Measurements from ENCODE around the gene AP1M2. TPM values are rescaled to one million over a fixed set of nuclear protein-coding genes. Genes with fewer than 3 reads are reported as not detected.
A peak's percentile ranks its signal among the peaks of the same experiment; 100 is the strongest.

Gene AP1M2
- total and polyA plus RNA-seq, 10 donors: 0.09 to 2.1 (median 0.80) TPM; not detected in 1

- peak; percentile 84 for DNase-seq
- Histone ChIP-seq H3K36me3 (no peaks in the 10 kb centered on the region), H3K4me1 (peaks cover 14 to 78% (median 43%) of the 10 kb centered on the region in 6 donors), H3K27me3 (replicated peaks in 1 of 7) (peaks cover 0 to 2% (median 0%) of the 10 kb centered on the region in 7 donors), H3K27ac (peak overlapping the region in 7 of 8 donors; percentile 51 to 89 (median 84)), H3K4me3 (peak overlapping the region in 1 of 8 donors; percentile 53), H3K9me3 (no peaks in the 10 kb centered on the region)
- TF ChIP-seq POLR2AphosphoS5 (IDR thresholded peaks at IDR 0.05) (peak; percentile 42 to 66 (median 48)), CTCF (IDR thresholded peaks at IDR 0.05 in 8 of 11, conservative IDR thresholded peaks at IDR 0.05 in 3 of 11) (no peak)
- WGBS, 5 donors: 56 to 70% (median 62%) methylated on average over 8 to 9 of the region's 9 CpGs
- intact Hi-C loops (cut with DNase I; ENCODE audit: low total_unique reads): no loop called here
These were observed 6.9 kb upstream of the AP1M2 start for GRCh38 chr19:10593820-10594637.

GRCh38 chr19:10593148-10593547 lies 6.0 kb upstream of the AP1M2 start:
- H3K4me1 ChIP-seq: peaks cover 14 to 72% (median 43%) of the 10 kb centered on the region in 6 donors
- WGBS, 5 donors: 82 to 92% (median 87%) methylated on average over 6 to 7 of the region's 7 CpGs

GRCh38 chr19:10587839-10588150 lies 683 bp upstream of the AP1M2 start:
- Histone ChIP-seq H3K4me3 (no peak overlapping the region), H3K36me3 (no peaks in the 10 kb centered on the region), H3K27me3 (replicated peaks in 1 of 7) (peaks cover 0 to 16% (median 0%) of the 10 kb centered on the region in 7 donors), H3K4me1 (peaks cover 0 to 40% (median 6%) of the 10 kb centered on the region in 6 donors), H3K9me3 (no peaks in the 10 kb centered on the region), H3K27ac (no peak overlapping the region)
- 88 to 97% (median 90%) methylated on average over 2 of the region's 2 CpGs for WGBS, 5 donors
- TF ChIP-seq POLR2A (IDR thresholded peaks at IDR 0.05): no peak
- TF ChIP-seq POLR2AphosphoS5 (IDR thresholded peaks at IDR 0.05): no peak
- TF ChIP-seq CTCF (IDR thresholded peaks at IDR 0.05 in 8 of 11, conservative IDR thresholded peaks at IDR 0.05 in 3 of 11): no peak
- intact Hi-C loops (cut with DNase I; ENCODE audit: low total_unique reads): no loop called here
- no peak for DNase-seq

More at GRCh38 chr19:10593148-10593547, 6.0 kb upstream of the AP1M2 start:
- H3K9me3 ChIP-seq: no peaks in the 10 kb centered on the region
- TF ChIP-seq CTCF (IDR thresholded peaks at IDR 0.05 in 8 of 11, conservative IDR thresholded peaks at IDR 0.05 in 3 of 11) (no peak), POLR2A (IDR thresholded peaks at IDR 0.05) (no peak), POLR2AphosphoS5 (IDR thresholded peaks at IDR 0.05) (no peak)
- H3K27ac ChIP-seq: peak overlapping the region in 7 of 8 donors; percentile 51 to 89 (median 84)
- intact Hi-C loops (cut with DNase I; ENCODE audit: low total_unique reads): no loop called here
- no peaks in the 10 kb centered on the region for H3K36me3 ChIP-seq
- peaks cover 0 to 8% (median 0%) of the 10 kb centered on the region in 7 donors for H3K27me3 ChIP-seq (replicated peaks in 1 of 7)
- no peak for DNase-seq
- H3K4me3 ChIP-seq: peak overlapping the region in 1 of 8 donors; percentile 53

GRCh38 chr19:10586396-10586795 lies 716 bp downstream of the AP1M2 start:
- Histone ChIP-seq H3K27ac (no peak overlapping the region), H3K9me3 (no peaks in the 10 kb centered on the region), H3K27me3 (replicated peaks in 1 of 7) (peaks cover 0 to 16% (median 0%) of the 10 kb centered on the region in 7 donors), H3K4me1 (peaks cover 0 to 34% (median 5%) of the 10 kb centered on the region in 6 donors), H3K36me3 (no peaks in the 10 kb centered on the region), H3K4me3 (no peak overlapping the region)
- TF ChIP-seq POLR2A (IDR thresholded peaks at IDR 0.05) (no peak), CTCF (IDR thresholded peaks at IDR 0.05 in 8 of 11, conservative IDR thresholded peaks at IDR 0.05 in 3 of 11) (no peak), POLR2AphosphoS5 (IDR thresholded peaks at IDR 0.05) (no peak)
- WGBS, 5 donors: 90 to 97% (median 95%) methylated on average over 6 of the region's 6 CpGs
- intact Hi-C loops (cut with DNase I; ENCODE audit: low total_unique reads): no loop called here
- no peak for DNase-seq
